ENCODE results near the gene MOCS1.

MOCS1 gene

GRCh38 chr6:39927159-39927558 is 7.1 kb downstream of the MOCS1 start:
- CTCF ChIA-PET: interaction anchor here (0.6 kb wide), 1 partner anchor 576 kb away, joined by 3 read pairs; no protein-coding TSS in a partner anchor
- H3K36me3 ChIP-seq (ENCODE audit: control insufficient read depth in 2 of 2, insufficient read depth in 1 of 2, low read length in 2 of 2): peaks cover 3 to 42% of the 10 kb centered on the region in 2 experiments; a peak in 2 of 3 replicates
- POLR2A ChIA-PET: no interaction called here
- TF ChIP-seq SCRT2 (tag by site-specific recombination; IDR thresholded peaks at IDR 0.05): peak; percentile 61
- TF ChIP-seq ZNF140 (tag by site-specific recombination; IDR thresholded peaks at IDR 0.05): no peak
- no peaks in the 10 kb centered on the region for H3K4me1 ChIP-seq (ENCODE audit: control insufficient read depth, insufficient read depth, low read length)
- H3K4me3 ChIP-seq (ENCODE audit: low read depth, low read length): no peak overlapping the region
- H3K9me3 ChIP-seq (ENCODE audit: control insufficient read depth, insufficient read depth, low read depth, low read length): no peaks in the 10 kb centered on the region
- H3K27ac ChIP-seq (ENCODE audit: extremely low read depth, low read depth, low read length): no peak overlapping the region

- ChIA-PET CTCF (interaction anchor here (0.6 kb wide), 2 partner anchors 11 to 575 kb away, joined by 3 to 4 read pairs; no protein-coding TSS in a partner anchor), POLR2A (no interaction called here)
- no peak for TF ChIP-seq ZNF571 (tag by site-specific recombination; IDR thresholded peaks at IDR 0.05)
- TF ChIP-seq ZNF302 (tag by site-specific recombination; IDR thresholded peaks at IDR 0.05; ENCODE audit: low read depth): no peak
- no peak for TF ChIP-seq ZNF184 (tag by site-specific recombination; IDR thresholded peaks at IDR 0.05)
- no peak for TF ChIP-seq ZNF558 (tag by site-specific recombination; IDR thresholded peaks at IDR 0.05)
- no peak for TF ChIP-seq ZNF175 (tag by site-specific recombination; IDR thresholded peaks at IDR 0.05)
- TF ChIP-seq EGR2 (tag by site-specific recombination; IDR thresholded peaks at IDR 0.05; ENCODE audit: low read depth): no peak
- TF ChIP-seq ZBTB48 (tag by site-specific recombination; IDR thresholded peaks at IDR 0.05): no peak
- TF ChIP-seq, protein P1, sequence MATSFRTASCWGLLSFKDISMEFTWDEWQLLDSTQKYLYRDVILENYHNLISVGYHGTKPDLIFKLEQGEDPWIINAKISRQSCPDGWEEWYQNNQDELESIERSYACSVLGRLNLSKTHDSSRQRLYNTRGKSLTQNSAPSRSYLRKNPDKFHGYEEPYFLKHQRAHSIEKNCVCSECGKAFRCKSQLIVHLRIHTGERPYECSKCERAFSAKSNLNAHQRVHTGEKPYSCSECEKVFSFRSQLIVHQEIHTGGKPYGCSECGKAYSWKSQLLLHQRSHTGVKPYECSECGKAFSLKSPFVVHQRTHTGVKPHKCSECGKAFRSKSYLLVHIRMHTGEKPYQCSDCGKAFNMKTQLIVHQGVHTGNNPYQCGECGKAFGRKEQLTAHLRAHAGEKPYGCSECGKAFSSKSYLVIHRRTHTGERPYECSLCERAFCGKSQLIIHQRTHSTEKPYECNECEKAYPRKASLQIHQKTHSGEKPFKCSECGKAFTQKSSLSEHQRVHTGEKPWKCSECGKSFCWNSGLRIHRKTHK (tag by site-specific recombination; IDR thresholded peaks at IDR 0.05): no peak
- no peak for TF ChIP-seq ZNF626 (tag by site-specific recombination; IDR thresholded peaks at IDR 0.05)
- Histone ChIP-seq H3K9me3 (ENCODE audit: control insufficient read depth, insufficient read depth, low read depth, low read length) (no peaks in the 10 kb centered on the region), H3K27ac (ENCODE audit: extremely low read depth, low read depth, low read length) (no peak overlapping the region), H3K4me3 (ENCODE audit: low read depth, low read length) (no peak overlapping the region), H3K36me3 (ENCODE audit: control insufficient read depth in 2 of 2, insufficient read depth in 1 of 2, low read length in 2 of 2) (peaks cover 3 to 46% of the 10 kb centered on the region in 2 experiments; a peak in 2 of 3 replicates), H3K4me1 (ENCODE audit: control insufficient read depth, insufficient read depth, low read length) (no peaks in the 10 kb centered on the region)
Observed at GRCh38 chr6:39926668-39927067, 7.6 kb downstream of the MOCS1 start.

DNA sequence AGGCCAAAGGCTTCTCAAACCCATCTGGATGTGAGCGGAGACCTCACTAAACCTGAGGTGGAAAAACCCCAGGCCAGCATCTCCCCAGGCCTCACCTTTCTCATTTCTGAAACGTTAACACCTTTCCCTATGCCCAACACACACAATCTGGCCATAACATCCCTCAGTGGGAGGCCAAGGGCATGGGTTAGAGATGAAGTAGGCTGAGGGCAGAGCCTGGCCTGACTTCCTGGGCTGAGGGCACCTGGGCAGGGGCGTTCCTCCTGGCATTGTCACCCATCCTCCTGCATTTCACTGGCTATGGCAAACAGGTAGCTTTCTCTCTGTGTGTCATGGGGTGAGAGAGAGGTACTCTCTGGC is 8.4 kb downstream of the MOCS1 start:
- ChIA-PET CTCF (interaction anchor here (0.6 kb wide), 1 partner anchor 11 kb away, joined by 4 read pairs; no protein-coding TSS in a partner anchor), POLR2A (no interaction called here)
- Histone ChIP-seq H3K27ac (ENCODE audit: extremely low read depth, low read depth, low read length) (no peak overlapping the region), H3K9me3 (ENCODE audit: control insufficient read depth, insufficient read depth, low read depth, low read length) (no peaks in the 10 kb centered on the region), H3K4me3 (ENCODE audit: low read depth, low read length) (no peak overlapping the region), H3K4me1 (ENCODE audit: control insufficient read depth, insufficient read depth, low read length) (no peaks in the 10 kb centered on the region), H3K36me3 (ENCODE audit: control insufficient read depth in 2 of 2, insufficient read depth in 1 of 2, low read length in 2 of 2) (peaks cover 3 to 51% of the 10 kb centered on the region in 2 experiments; a peak in 2 of 3 replicates)
- TF ChIP-seq ZBTB20 (tag by site-specific recombination; IDR thresholded peaks at IDR 0.05) (no peak), ZNF292 (tag by site-specific recombination; IDR thresholded peaks at IDR 0.05; ENCODE audit: borderline replicate concordance, low read depth) (no peak)

DNA sequence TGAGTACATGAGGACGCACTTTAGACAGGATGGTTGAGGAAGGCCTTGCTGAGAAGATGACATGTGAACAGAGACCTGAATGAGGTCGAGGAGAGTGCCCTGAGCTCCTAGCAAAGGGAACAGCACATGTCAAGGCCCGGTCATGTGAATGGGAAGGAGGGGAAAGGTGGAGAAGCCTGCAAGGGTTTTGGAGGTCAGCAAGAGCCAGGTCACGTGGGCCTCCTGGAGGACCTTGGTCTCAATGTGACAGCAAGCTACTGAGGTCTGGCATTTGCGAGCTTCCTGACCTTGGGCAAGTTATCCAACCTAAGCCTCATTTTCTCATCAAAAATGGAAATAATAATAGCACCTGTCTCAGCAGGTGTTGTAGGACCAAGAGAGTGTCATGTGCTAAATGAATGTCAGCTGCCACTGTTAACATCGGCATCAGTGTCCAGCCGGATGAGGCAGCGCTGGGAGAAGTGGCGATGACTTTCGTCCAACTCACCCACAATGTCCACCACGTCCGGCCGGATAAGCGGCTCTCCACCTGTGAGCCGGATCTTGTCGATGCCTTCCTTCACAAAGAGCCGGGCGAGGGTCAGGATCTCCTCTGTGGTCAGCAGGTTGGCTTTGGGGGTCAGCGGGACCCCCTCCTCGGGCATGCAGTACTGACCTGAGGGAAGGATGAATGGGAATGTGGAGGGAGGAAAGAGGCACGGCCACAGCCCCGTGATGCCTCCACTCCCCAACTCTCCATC is 8.9 kb downstream of the MOCS1 start:
- peaks cover 7 to 51% of the 10 kb centered on the region in 2 experiments; a peak in 2 of 3 replicates for H3K36me3 ChIP-seq (ENCODE audit: control insufficient read depth in 2 of 2, insufficient read depth in 1 of 2, low read length in 2 of 2)
- no peaks in the 10 kb centered on the region for H3K9me3 ChIP-seq (ENCODE audit: control insufficient read depth, insufficient read depth, low read depth, low read length)
- ChIA-PET CTCF (interaction anchor here (0.6 kb wide), 1 partner anchor 56 kb away, joined by 3 read pairs; no protein-coding TSS in a partner anchor), POLR2A (no interaction called here)
- H3K27ac ChIP-seq (ENCODE audit: extremely low read depth, low read depth, low read length): no peak overlapping the region
- H3K4me3 ChIP-seq (ENCODE audit: low read depth, low read length): no peak overlapping the region
- TF ChIP-seq, protein P2, sequence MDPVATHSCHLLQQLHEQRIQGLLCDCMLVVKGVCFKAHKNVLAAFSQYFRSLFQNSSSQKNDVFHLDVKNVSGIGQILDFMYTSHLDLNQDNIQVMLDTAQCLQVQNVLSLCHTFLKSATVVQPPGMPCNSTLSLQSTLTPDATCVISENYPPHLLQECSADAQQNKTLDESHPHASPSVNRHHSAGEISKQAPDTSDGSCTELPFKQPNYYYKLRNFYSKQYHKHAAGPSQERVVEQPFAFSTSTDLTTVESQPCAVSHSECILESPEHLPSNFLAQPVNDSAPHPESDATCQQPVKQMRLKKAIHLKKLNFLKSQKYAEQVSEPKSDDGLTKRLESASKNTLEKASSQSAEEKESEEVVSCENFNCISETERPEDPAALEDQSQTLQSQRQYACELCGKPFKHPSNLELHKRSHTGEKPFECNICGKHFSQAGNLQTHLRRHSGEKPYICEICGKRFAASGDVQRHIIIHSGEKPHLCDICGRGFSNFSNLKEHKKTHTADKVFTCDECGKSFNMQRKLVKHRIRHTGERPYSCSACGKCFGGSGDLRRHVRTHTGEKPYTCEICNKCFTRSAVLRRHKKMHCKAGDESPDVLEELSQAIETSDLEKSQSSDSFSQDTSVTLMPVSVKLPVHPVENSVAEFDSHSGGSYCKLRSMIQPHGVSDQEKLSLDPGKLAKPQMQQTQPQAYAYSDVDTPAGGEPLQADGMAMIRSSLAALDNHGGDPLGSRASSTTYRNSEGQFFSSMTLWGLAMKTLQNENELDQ (tag by site-specific recombination; IDR thresholded peaks at IDR 0.05; ENCODE audit: low read depth): no peak
- TF ChIP-seq ZNF571 (tag by site-specific recombination; IDR thresholded peaks at IDR 0.05) (no peak), YY2 (tag by site-specific recombination; IDR thresholded peaks at IDR 0.05) (no peak)
- no peaks in the 10 kb centered on the region for H3K4me1 ChIP-seq (ENCODE audit: control insufficient read depth, insufficient read depth, low read length)
